HS-27A (cell line): Measurements from ENCODE around the gene CNTNAP2.

Experiments
- DNase-seq: peaks from one replicate; pipeline ENCODE4 v3.0.0-alpha.2; 2012; ENCODE audit warnings: low read depth, missing footprints

CNTNAP2 gene

GRCh38 chr7:146424084-146424483 lies 307.5 kb downstream of the CNTNAP2 start:
- DNase-seq = no peak

DNA sequence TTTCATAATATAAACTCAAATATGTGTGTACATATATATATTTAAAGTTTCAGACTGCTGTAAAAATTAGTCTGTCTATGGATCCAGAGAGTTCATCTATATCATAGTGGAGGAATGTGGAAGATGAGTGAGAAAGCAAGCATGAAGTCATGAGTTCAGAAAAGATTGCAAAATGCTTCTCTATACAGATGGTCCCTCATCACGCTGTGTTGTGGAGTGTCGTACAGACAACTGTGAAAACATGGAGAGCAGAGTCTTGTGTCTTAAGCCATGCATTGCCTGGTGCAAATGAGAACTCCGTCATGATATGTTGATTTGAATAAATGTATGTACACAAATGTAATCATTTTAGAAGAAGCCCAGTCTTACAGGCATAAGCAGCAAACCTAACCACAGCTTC lies 316.9 kb downstream of the CNTNAP2 start:
- no peak for DNase-seq

DNA sequence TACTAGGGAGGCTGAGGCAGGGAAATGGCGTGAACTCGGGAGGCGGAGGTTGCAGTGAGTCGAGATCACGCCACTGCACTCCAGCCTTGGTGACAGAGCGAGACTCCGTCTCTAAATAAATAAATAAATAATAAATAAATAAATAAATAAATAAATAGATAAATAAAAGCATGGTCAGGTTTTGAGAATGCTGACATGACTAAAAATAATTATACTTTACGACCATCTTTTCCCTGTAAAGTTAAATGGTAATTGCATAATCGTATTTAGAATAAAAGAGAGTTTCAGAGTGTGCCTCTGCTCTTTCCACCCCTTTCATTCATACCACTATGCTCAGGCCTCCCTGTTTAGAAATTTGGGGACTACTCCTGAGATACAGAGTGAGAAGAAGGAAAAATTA lies 326.5 kb downstream of the CNTNAP2 start:
- no peak for DNase-seq

- DNase-seq = no peak
These were observed 333.0 kb downstream of the CNTNAP2 start for GRCh38 chr7:146449625-146450024.

DNA sequence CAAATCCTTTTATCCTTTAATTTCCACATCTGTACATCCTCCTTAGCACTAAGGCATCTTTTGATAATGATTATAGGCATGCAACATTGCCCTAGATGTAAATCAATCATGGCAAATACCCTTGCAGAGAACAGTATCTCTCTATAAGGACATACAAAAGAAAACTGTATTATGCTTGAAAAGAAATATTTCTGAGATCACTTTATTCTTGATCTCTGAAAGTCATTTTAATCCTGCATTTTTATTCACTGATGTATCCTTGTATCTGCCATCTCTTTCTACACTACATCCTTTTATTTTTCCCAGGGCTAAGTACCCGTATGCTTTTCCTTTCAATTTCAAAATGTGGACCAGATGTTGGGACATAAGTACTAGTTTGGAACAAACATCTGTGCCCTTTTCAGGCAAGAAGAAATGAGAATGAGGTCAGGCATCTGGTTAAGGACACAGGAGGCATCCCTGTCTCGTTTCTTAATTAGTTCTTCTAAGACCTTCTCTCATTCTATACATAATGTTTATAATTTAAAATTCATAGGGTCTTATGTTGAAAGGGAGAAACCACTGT lies 338.6 kb downstream of the CNTNAP2 start:
- DNase-seq = no peak

- no peak for DNase-seq
These were observed 362.4 kb downstream of the CNTNAP2 start for GRCh38 chr7:146479040-146479439.

- DNase-seq = no peak
These were observed 369.9 kb downstream of the CNTNAP2 start for GRCh38 chr7:146486519-146486918.

GRCh38 chr7:146492017-146492416 lies 375.4 kb downstream of the CNTNAP2 start:
- DNase-seq = no peak

GRCh38 chr7:146494952-146495596 lies 378.5 kb downstream of the CNTNAP2 start:
- no peak for DNase-seq

GRCh38 chr7:146496657-146497056 lies 380.1 kb downstream of the CNTNAP2 start:
- no peak for DNase-seq

- DNase-seq = no peak
These were observed 383.4 kb downstream of the CNTNAP2 start for GRCh38 chr7:146499970-146500369.

- DNase-seq = no peak
These were observed 387.2 kb downstream of the CNTNAP2 start for GRCh38 chr7:146503844-146504243.

DNA sequence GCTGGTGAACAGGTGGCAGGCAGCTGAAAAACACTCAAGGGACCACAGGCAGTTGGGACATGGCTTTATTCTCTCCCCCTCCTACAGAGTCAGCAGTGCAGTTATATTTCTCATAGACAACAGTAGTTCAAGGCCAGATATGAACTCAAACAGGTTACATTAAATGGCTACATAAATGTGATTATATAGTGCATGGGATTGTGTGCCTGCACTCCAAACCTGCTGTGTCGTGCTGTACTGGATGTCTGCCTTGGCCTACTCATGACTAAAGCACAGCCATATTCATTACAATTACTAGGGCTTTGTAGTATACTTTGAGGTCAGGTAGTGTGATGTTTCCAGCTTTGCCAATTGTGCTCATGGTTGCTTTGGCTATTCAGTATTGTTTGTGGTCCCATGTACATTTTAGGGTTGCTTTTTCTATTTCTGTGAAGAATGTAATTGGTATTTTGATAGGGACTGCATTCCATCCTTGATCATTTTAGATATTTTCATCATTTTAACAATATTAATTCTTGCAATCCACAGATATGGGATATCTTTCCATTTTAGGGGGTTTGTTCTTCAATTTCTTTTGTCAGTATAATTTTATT lies 393.6 kb downstream of the CNTNAP2 start:
- DNase-seq = no peak

GRCh38 chr7:146514304-146514703 lies 397.7 kb downstream of the CNTNAP2 start:
- DNase-seq = no peak

DNA sequence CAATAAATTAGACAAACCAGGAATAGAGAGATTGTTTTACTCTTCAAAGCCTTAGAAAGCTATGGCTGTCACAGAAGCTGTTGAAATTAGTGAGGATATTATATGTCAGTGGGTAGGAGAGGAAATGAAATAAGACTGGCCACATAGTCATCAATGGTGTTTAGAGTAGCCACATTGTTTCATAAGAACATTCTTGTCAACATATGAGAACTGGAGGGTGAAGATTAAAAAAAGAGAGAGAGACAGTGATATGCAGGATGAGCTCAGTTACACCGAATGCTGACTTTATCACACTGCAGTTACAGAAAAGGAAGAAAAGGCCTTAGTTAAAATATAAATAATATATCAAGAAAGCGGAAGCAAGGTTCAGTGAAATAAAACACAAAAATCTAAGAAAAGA lies 412.0 kb downstream of the CNTNAP2 start:
- DNase-seq = no peak

DNA sequence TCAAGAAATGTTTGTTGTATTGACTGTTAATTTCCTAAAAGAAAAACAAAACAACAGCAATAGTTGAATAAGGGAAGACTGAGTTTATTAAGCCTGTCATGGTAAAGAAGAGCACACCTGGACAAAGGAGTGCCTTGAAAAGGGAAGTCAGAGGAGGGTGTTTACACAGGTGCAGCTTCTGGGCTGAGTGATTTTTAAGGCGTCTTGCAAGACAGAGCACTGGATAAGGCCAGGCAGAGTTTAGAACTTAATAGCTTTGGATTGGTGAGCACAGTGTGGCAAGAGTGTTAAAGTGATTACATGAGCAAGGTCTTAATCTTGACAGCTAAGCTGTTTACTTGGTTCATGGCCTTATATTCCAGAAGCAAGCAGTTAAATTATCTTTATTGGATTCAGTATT lies 423.2 kb downstream of the CNTNAP2 start:
- no peak for DNase-seq

DNA sequence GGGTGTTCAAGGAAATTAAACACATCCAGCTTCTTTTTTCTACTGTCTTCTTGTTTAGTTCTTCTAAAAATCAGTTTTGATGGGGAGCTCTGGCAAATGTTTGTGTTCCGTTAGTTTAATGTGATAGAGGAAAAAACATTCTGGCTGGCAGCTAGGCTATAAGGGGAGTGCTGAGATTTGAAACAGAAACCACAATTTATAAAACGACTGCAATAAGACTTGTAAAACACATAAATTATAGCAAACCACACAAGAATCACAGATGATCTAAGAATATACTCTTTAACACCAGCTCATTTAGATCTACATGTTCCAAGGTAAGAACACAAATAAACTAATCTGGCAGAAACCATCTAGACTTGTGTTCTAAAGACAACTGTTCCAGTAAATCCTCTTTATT lies 425.5 kb downstream of the CNTNAP2 start:
- DNase-seq = no peak

DNA sequence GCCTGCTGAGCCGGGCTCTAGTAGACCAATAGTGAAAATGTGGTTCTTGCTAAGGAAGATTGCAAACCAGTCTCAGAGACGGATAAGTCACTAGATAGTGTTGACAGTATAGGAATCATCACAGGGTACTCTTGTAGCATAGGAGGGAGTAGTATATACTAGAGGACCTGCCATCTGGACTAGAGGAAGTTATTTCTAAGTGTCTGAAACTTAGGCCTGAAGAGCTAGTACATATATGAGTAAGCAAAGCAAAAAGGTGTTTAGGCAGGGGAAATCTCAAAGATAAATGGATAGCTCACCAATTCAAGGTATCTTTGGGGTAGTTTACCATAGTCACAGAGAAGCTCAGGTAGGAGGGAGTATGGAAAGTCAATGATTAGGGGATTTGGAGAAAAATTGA lies 428.1 kb downstream of the CNTNAP2 start:
- DNase-seq = no peak

GRCh38 chr7:146548816-146549215 lies 432.2 kb downstream of the CNTNAP2 start:
- DNase-seq = no peak

DNA sequence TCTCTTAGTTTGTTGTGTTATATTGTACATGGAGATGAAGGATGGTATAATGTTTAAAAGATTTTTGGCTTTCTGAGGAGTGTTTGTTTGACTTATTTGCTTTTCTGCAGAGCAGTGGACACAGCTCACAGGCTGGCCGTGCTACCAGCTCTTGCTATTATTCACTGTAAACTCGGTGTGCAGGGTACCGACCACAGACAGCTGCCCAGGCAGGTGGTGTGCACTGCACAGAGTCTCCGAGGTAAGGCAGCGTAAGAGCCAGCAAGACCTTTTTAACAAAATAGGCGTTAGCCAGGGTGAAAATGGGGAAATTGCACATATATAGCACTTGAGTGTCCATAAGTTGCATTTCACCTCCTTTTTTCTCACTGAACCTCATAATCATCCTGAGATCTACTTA lies 438.0 kb downstream of the CNTNAP2 start:
- no peak for DNase-seq

GRCh38 chr7:146557971-146558469 lies 441.4 kb downstream of the CNTNAP2 start:
- no peak for DNase-seq

GRCh38 chr7:146565872-146566271 lies 449.3 kb downstream of the CNTNAP2 start:
- DNase-seq = no peak

- no peak for DNase-seq
These were observed 459.3 kb downstream of the CNTNAP2 start for GRCh38 chr7:146575903-146576302.

- no peak for DNase-seq
These were observed 475.4 kb downstream of the CNTNAP2 start for GRCh38 chr7:146591976-146592375.
